Myometrial cell (primary cell): ENCODE data around the gene RABGGTB. TPM values are rescaled to one million over a fixed set of nuclear protein-coding genes. Genes with fewer than 3 reads are reported as not detected.

Experiments
- total RNA-seq: library from RNA; depleted of rRNA; stranded (reverse); fragments of >200 nt; gene quantifications from 2 replicates; pipeline ENCODE4 v1.2.3, GENCODE V29; 2015

RABGGTB gene
- 58.8 and 59.7 TPM in 2 replicates for total RNA-seq

DNA sequence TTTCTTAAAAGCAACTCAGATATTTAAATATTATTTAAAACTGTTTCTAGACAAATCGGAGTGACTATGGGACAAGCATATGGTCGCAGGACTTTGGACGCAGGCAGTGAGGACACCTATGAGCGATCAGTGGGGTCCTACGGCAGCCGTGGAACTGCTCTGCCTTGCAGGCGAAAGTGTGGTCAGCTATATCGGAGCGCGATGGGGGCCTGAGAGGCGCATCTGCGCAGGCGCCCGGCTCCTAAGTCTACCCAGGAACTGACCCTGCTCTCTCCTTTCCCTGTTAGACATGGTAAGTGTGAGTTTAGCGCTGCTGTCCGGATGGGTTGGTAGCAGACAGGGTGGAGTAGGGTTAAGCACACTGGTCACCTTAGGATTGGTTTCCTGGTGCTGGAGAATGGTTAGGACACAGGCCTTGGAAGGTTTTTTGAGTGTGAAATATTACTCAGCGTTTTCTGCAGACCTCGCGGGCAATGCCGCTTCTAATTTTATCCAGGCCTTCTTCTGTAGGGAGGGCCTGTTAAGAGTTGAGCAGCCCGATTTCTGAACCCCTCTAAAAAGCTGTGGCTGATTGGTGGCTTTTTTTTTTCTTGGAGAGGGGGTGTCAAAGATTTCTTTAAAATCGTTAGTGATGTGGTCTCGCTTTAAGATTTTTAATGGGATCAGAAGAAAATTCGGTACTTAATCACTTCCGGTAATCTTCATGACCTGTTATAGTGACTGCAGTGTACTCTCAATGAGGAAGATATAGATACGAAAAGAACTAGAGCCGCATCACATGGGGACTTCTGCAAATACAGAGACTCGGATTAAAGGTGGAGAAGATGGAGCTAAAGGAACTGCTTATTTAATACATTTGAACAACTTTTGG, at the start of gene RABGGTB:
Gene RABGGTB (plus strand): TSS at position 274 of the 871 bp plus-strand sequence. CDS start 16 bp downstream, at position 290.

DNA sequence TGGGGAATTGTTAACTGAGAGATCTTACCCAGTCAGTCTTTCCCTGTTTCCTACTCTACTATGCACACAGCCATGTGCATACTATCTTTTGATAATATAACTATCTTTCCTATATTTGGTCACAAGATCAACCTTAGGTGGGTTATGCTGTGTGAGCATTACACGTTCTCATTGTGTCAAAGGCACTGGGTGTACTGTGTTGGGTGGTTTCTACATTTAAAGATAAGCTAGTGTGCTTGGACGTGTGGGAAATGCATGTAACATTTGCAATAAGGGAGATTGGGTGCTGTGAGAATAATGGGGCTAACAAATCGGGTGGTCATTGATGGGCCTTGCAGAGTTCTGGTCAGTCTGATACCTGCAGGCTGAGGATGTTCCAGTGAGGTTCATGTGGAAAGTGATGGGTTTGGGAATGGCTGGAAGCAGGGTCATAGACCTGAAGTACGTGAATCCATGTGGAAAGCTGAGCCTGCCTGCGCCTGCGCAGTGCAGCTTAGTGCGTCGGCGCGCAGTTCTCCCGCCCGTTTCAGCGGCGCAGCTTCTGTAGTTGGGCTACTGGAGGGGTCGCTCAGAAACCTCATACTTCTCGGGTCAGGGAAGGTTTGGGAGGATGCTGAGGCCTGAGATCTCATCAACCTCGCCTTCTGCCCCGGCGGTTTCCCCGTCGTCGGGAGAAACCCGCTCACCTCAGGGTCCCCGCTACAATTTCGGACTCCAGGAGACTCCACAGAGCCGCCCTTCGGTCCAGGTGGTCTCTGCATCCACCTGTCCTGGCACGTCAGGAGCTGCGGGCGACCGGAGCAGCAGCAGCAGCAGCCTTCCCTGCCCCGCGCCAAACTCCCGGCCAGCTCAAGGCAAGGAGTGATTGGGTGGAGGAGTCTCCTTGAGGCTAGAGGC, 10.6 kb downstream of the RABGGTB start, which contains the start of gene MSH4:
Gene MSH4 (plus strand): TSS at position 507 of the 897 bp plus-strand sequence. CDS start 104 bp downstream, at position 611.

Other genes with a start within 250 kb of the RABGGTB start
- not detected in 2 replicates for gene SLC44A5, start 175.1 kb upstream of the RABGGTB start, total RNA-seq
- gene ACADM, start 61.5 kb upstream of the RABGGTB start, total RNA-seq = 28.8 and 31.5 TPM in 2 replicates
- not detected in 2 replicates for gene MSH4, start 10.6 kb downstream of the RABGGTB start, total RNA-seq
- gene ASB17, start 146.1 kb downstream of the RABGGTB start, total RNA-seq = not detected in 2 replicates